Omental fat pad (tissue), 4 donors: ENCODE data around the gene ADGRD1. TPM values are rescaled to one million over a fixed set of nuclear protein-coding genes. Genes with fewer than 3 reads are reported as not detected.
"Not testable (repeated sequence)": the region's sequence is repeated elsewhere in the genome, so short reads cannot be mapped to it uniquely, and the experiment has no call there.

ENCODE experiments used
- ATAC-seq: fragments of 150-250 bp; one replicate; pipeline ENCODE4 v1.9.1; 2016; ENCODE audit warnings: mild to moderate bottlenecking, moderate library complexity; ENCODE audit not compliant: low FRiP score
- DNase-seq: peaks from one replicate; pipeline ENCODE4 v3.0.0-alpha.2; 2019; ENCODE audit warnings: low spot score
- total RNA-seq, 4 donors: library from RNA; depleted of rRNA; stranded (reverse); fragments of >200 nt; gene quantifications; one replicate each; pipeline ENCODE4 v1.1.0, GENCODE V29; 2016
- TF ChIP-seq, protein P1 (sequence below), 3 donors: fragments of 450-650 bp; IDR thresholded peaks; one replicate each; pipeline ENCODE4 v1.5.1; 2016 to 2017; ENCODE audit warnings: antibody characterized with exemption in 3 of 3, mild to moderate bottlenecking in 3 of 3, moderate library complexity in 2 of 3

Gene ADGRD1
- total RNA-seq, 4 donors from 2014 or later: 34.3 to 98.6 (median 52.4) TPM

DNA sequence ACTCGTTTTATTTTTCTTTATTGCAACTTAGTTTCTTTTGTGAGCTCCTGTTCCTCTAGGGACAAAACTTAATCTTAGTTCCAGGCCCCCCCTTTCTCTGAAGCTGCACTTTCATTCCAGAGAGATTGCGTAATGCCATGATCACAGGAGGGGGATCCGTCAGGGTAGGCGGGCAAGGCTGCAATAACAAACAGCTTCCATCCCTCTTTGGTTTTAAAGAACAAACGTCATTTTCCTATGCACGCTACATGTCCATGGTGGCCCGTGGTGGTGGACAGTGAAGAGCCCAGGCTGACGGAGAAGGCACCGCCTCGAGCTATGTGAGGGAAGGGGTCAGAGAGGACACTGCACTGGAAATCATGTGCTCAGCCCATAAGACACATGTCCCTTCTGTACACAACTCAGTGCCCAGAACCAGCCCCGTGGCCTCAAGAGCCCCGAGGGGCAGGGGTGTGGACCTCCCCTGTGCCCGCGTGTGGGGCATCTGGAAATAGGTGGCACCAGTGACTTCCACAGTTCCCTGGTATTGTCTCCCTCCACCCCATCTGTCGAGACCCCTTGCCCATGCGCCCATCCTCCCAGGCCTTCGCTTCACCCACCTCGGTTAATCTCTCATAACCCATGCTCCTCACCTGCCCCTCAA lies 161.4 kb downstream of the ADGRD1 start:
- DNase-seq: no peak
- TF ChIP-seq, protein P1, sequence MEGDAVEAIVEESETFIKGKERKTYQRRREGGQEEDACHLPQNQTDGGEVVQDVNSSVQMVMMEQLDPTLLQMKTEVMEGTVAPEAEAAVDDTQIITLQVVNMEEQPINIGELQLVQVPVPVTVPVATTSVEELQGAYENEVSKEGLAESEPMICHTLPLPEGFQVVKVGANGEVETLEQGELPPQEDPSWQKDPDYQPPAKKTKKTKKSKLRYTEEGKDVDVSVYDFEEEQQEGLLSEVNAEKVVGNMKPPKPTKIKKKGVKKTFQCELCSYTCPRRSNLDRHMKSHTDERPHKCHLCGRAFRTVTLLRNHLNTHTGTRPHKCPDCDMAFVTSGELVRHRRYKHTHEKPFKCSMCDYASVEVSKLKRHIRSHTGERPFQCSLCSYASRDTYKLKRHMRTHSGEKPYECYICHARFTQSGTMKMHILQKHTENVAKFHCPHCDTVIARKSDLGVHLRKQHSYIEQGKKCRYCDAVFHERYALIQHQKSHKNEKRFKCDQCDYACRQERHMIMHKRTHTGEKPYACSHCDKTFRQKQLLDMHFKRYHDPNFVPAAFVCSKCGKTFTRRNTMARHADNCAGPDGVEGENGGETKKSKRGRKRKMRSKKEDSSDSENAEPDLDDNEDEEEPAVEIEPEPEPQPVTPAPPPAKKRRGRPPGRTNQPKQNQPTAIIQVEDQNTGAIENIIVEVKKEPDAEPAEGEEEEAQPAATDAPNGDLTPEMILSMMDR (IDR thresholded peaks at IDR 0.05): no peak
- ATAC-seq: no peak

DNA sequence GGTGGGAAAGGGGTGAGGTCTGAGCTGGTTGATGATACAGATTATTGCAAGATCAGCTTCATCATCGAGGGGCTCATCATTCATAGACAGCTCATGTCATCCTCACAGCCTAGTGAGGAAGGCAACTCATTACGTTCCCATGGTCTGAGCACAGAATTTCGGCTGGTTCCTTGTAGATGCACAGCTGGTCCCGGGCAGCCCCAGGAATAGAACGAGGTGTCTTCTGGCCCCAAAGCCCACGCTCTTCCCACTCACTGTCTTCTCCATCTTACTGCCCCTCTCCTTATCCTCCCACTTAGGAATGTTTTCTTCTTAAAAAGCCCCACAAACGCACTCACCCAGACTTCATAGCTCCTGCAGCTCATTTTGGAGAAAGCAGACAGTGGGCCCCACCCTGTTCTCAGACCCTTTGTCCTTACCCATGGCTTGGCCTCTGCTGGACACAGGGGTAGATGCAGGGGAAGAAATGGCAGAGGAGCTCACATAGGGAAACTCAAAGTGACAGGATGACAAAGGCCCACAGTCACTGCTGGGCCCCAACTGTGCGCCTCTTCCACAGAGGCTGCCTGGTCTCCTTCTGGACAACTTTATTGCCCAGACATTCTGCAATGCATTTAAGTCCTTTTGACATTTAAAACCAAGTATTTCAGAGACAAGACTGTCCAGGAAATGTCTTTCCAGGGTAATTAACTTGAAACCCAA lies 162.2 kb downstream of the ADGRD1 start:
- no peak for DNase-seq
- TF ChIP-seq, protein P1 (IDR thresholded peaks at IDR 0.05): no peak
- no peak for ATAC-seq

DNA sequence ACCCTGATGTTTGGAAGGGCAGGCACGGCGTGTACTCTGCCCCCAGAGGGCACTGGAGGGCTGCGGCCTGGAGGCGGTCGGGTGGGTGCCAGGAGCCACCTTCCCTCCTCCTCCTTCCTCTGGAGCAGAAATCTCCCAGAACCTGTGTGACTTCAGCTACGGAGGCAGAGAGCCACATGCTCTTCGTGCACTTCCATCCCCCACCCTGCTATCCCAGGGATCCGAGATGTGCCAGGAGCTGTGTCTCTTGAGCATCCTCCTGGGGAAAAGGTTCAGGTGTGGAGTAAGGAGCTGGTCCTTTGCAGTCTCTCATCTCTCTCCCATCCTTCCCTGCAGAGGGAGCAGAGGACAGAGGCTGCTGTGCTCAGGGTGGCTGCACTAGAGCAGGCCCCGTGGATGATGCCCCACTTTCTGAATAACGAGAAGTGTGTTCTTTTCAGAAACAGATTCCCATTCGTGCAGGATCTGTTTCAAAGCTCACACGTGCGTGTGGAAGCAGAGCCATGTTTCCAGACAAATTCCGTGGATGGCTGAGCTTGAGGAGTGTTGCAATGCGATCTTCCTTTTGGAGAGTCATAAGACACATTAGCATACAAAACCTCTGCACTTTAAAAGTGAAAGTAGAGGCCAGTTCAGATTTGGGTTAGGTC lies 162.9 kb downstream of the ADGRD1 start:
- TF ChIP-seq, protein P1 (IDR thresholded peaks at IDR 0.05): no peak
- ATAC-seq (peak; percentile 53), DNase-seq (no peak)

DNA sequence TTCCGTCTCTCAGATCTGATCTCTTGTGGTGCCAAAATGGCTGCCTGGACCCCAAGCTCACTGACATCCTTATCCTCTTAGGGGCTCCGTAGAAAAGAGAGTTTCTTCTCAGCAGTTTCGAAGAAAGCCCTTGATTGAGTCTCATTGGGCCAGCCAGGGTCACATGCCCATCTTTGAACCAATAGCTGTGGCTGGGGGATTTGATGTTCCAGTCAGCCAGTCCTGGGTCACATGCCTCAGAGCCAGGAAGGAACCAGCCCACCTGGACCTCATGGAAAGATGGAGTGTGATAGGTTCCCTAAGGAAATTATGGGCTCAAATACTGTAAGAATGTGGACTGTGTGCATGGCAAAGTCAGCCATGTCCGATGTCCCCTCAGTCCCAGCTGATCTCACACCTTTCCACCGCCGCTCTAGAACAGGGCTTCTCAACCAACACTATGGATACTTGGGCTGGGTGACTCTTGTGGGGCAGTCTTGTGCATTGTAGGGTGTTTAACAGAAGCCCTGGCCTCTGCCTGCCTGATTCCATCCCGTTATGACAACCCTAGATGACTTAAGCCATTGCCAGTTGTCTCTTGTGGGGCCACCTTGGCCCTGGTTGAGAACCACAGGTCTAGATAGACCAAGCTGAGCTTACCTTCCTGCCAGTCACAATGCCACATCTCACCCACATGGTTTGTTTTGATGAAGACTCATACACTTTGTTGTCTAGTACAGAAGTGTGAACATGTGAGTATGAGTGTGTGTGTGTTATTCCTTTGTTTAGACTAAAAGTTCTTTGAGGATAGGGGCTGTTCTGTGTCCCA lies 163.9 kb downstream of the ADGRD1 start:
- TF ChIP-seq, protein P1 (IDR thresholded peaks at IDR 0.05): no peak
- ATAC-seq (no peak), DNase-seq (no peak)

- TF ChIP-seq, protein P1 (IDR thresholded peaks at IDR 0.05): no peak
- DNase-seq: no peak
- ATAC-seq: no peak
These were observed 164.7 kb downstream of the ADGRD1 start for GRCh38 chr12:131118371-131118770.

- DNase-seq, ATAC-seq: not testable (repeated sequence)
These were observed 165.6 kb downstream of the ADGRD1 start for GRCh38 chr12:131119345-131119744.

- TF ChIP-seq, protein P1 (IDR thresholded peaks at IDR 0.05): no peak
- ATAC-seq: no peak
- DNase-seq: no peak
These were observed 166.2 kb downstream of the ADGRD1 start for GRCh38 chr12:131119936-131120335.
